GM18498 (cell line): Measurements from ENCODE around the gene MAGI1.
"Not testable (repeated sequence)": the region's sequence is repeated elsewhere in the genome, so short reads cannot be mapped to it uniquely, and the experiment has no call there.

Source experiments
- ATAC-seq: cut with Tn5 transposase; IDR thresholded peaks from one replicate; pipeline ENCODE4 v1.9.1; 2021; ENCODE audit warnings: mild to moderate bottlenecking, moderate library complexity; ENCODE audit not compliant: unreplicated experiment

MAGI1 gene

GRCh38 chr3:65551945-65552344, 486.8 kb downstream of the MAGI1 start:
- ATAC-seq: no peak

GRCh38 chr3:65550137-65550536, 488.6 kb downstream of the MAGI1 start:
- no peak for ATAC-seq

- no peak for ATAC-seq
Observed at GRCh38 chr3:65549626-65549959, 489.1 kb downstream of the MAGI1 start.

GRCh38 chr3:65548848-65549625, 489.7 kb downstream of the MAGI1 start:
- ATAC-seq: no peak

- no peak for ATAC-seq
Observed at GRCh38 chr3:65545429-65545828, 493.3 kb downstream of the MAGI1 start.

- ATAC-seq: not testable (repeated sequence)
Observed at GRCh38 chr3:65543391-65543790, 495.3 kb downstream of the MAGI1 start.

- ATAC-seq: no peak
Observed at GRCh38 chr3:65540666-65541065, 498.1 kb downstream of the MAGI1 start.

- no peak for ATAC-seq
Observed at GRCh38 chr3:65539616-65540015, 499.1 kb downstream of the MAGI1 start.

GRCh38 chr3:65538101-65538500, 500.6 kb downstream of the MAGI1 start:
- no peak for ATAC-seq

- ATAC-seq: no peak
Observed at GRCh38 chr3:65537109-65537508, 501.6 kb downstream of the MAGI1 start.

GRCh38 chr3:65535260-65535659, 503.5 kb downstream of the MAGI1 start:
- no peak for ATAC-seq

- ATAC-seq: no peak
Observed at GRCh38 chr3:65534805-65535204, 503.9 kb downstream of the MAGI1 start.

- no peak for ATAC-seq
Observed at GRCh38 chr3:65532749-65533148, 506.0 kb downstream of the MAGI1 start.

- ATAC-seq: no peak
Observed at GRCh38 chr3:65532215-65532614, 506.5 kb downstream of the MAGI1 start.

- no peak for ATAC-seq
Observed at GRCh38 chr3:65531499-65531898, 507.2 kb downstream of the MAGI1 start.

GRCh38 chr3:65526656-65527055, 512.1 kb downstream of the MAGI1 start:
- ATAC-seq: no peak

- ATAC-seq: no peak
Observed at GRCh38 chr3:65524584-65524983, 514.1 kb downstream of the MAGI1 start.

- ATAC-seq: no peak
Observed at GRCh38 chr3:65523878-65524277, 514.8 kb downstream of the MAGI1 start.

GRCh38 chr3:65521032-65521431, 517.7 kb downstream of the MAGI1 start:
- no peak for ATAC-seq

GRCh38 chr3:65516998-65517397, 521.7 kb downstream of the MAGI1 start:
- no peak for ATAC-seq

GRCh38 chr3:65514317-65514716, 524.4 kb downstream of the MAGI1 start:
- ATAC-seq: not testable (repeated sequence)

- not testable (repeated sequence) for ATAC-seq
Observed at GRCh38 chr3:65509423-65509794, 529.3 kb downstream of the MAGI1 start.

GRCh38 chr3:65508750-65509422, 529.8 kb downstream of the MAGI1 start:
- ATAC-seq: no peak
